HG02885 (cell line): ENCODE results near the gene MYH9.

Source experiments
- ATAC-seq: cut with Tn5 transposase; IDR thresholded peaks from one replicate; pipeline ENCODE4 v1.9.1; 2021; ENCODE audit warnings: mild to moderate bottlenecking; ENCODE audit not compliant: unreplicated experiment, poor library complexity

The MYH9 gene

GRCh38 chr22:36351921-36352802 is 35.6 kb downstream of the MYH9 start:
- no peak for ATAC-seq

GRCh38 chr22:36350751-36351594 is 36.8 kb downstream of the MYH9 start:
- ATAC-seq: no peak

DNA sequence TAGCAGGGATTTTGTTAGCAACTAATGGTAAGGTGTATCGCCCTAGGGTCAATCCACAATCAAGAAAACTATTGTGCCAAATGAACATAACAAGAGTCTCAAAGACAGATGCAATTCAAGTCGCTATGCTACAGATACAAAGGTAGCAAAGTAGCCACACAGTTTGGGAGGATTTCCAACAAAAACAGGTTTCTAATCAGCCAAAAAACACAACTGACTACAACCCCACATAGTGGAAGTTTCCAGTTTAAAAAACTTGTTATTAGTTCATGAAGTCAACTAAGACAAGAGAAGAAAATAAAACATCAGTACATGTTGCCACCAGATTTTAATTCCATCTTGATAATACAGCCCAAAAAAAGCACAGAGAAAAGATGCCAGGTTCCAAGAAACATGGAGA is 38.0 kb downstream of the MYH9 start:
- no peak for ATAC-seq

DNA sequence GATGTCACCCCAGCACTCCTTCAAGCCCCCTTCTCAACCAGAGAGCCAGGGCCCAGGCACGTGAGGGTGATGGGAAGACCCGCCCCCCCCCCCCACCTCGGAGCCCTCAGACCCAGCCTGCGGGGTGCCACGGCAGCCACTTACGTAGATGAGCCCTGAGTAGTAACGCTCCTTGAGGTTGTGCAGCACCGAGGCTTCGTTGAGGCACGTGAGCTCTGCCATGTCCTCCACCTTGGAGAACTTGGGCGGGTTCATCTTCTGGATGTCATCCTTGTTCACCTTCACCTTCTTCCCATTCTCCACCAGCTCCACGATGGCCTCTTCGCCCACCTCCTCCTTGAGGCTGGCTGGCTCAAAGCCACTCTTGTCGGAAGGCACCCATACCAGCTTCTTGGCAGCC is 39.0 kb downstream of the MYH9 start:
- ATAC-seq: no peak

DNA sequence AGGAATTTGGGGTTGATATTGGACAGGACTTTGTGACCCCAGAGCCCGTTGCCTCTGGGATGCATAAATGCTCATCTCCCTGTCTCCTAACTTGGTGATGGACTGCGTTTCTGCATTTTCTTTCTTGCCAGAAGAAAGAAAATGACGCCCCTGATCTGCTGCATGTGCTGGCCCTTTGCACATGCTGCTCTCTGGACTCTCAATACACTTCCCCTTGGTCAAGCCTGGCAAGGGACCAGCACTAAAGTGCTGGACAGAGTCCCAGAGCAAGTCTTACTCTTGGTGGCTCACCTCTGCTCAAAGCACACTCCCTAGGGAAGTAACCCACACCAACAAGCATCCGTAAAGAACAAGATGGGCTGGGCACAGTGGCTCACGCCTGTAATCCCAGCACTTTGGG is 40.7 kb downstream of the MYH9 start:
- ATAC-seq: no peak

DNA sequence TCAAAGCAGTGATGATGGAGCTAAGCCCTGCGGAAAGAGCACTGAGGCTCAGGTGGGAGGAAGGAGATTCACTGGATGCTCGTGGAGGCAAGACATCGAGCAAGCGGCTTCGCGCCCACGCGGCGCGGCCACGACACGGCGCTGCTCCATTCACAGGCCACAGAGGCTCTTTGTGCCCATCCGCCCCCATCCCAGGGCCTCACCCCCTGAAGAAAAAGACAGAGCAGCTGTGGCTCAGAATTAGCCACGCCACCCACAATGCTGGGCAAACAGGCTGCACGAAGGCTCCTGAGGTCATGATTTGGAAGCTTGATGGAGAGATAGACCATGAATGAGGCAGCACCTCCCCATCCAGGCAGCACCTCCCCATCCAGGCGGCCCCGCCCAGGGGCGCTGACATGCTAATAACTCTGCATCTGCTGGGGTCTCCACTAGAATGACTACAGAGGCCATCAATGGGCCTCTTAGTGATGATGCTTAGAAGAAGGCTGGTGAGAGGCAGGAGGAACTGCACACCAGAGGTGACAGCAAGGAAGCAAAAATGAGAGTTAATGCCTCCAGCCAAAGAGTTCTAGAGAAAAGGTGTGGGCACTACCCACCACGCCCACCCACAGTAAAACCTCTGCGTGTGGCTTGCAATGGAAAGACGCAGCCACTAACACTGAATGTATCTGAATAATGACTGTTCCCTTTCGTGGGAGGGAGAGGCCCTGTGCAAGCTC is 43.5 kb downstream of the MYH9 start:
- no peak for ATAC-seq

- ATAC-seq: no peak
Observed at GRCh38 chr22:36343720-36344105, 44.1 kb downstream of the MYH9 start.

GRCh38 chr22:36343070-36343719 is 44.6 kb downstream of the MYH9 start:
- no peak for ATAC-seq

DNA sequence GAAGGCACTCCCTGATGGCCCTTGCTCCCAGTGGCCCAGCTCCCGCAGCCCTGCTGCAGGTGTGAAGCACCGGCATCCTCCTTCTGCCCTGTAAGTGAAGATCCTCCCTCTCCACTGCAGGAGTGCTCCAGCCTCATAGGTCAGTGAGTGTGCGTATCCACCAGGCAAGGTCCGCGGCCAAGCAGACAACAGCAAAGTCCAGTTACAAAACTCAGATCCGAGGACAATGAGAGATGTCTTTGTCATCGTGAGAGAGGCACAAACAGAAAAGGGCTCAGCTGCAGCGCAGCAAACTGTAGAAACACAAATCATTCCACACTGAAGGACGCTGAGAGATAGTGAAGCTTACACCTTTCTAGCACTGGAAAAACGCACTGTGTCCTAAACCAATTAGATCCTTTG is 46.1 kb downstream of the MYH9 start:
- ATAC-seq: no peak

DNA sequence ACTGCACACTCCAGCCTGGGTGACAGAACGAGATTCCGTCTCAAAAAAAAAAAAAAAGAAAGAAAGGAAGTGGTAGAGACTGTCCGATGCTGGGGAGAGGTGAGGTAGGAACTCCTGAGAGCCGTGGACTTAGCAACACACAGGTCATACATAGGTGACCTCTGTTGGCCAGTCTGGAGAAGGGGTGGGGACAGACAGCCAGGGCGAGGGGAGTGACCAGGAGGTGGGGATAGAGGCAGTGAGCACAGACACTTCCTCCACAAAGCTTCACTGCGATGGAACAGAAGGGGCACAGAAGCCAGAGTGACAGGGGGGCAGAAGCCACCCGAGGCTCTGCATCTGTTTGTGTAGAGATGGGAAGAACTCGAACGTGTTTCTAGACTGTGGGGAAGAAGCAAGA is 47.1 kb downstream of the MYH9 start:
- no peak for ATAC-seq

DNA sequence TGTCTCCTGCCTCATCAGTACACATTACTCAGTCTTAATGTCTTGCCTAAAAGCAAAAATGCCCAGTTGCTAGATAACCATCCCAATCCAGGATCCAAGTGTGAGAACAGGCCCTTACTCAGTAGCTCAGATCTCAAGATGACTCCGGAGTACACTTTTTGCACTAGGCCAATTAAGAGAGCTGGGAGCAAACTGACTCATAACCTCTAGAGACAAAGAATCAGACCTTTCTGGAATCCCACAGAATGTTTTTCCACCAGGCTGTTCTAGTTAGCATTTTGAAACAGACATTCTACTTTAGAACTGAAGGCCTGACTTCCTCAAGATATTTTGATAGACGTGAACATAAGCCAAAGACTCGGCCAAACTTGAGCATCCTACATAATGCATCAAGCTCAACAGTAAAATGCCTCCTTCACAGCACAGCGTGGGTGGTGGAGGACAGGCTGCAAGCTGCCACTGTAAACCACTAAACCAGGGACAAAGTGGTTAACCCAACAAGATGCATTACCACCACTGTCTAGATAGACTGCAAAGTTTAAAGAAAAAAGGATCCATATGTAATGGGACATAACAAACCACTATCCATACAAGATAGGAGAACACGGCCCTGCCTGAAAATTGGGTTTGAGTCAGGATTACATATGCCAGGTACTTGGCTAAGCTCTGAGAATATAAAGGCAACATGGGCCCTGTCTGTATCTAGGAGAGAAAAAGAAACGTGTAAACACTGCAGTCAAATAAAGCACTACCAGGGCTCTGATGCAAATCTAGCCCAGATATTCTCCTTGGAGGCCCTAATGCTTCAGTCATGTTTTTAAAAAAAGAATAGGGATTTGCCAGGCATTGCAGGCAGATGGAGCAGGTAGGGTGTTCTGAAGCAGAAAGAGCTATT is 48.3 kb downstream of the MYH9 start:
- no peak for ATAC-seq

DNA sequence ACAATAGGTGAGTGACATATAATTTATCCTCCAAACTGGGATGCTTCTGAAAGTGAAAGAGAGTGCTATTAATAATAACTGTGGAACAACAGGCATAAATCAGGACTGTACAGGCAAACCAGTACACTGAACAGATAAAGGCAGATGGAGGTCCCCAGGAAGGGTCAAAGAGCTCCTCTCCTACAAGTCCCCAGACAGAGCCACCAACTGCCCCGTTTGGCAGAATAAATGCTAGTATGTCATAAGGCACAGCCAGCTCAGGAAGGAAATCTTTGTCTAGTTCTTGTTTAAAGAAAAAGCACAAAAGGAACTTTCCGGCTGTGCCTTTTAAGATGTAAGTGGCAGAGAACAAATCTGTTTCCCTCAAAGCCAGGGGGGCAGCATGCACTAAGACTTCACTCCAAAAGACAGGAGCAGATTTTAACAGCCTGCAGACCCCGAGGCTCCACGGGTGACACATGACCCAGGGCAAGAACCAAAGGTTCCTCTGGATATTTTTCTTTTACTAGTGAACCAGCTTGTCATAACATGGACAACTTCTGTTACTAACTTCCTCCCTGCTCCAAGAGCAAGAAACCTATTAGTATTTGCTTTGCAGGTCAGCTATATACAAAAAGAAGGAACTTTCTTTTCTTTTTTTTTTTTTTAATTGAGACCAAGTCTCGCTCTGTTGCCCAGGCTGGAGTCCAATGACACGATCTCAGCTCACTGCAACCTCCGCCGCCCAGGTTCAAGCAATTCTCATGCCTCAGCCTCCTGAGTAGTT is 50.2 kb downstream of the MYH9 start:
- no peak for ATAC-seq

DNA sequence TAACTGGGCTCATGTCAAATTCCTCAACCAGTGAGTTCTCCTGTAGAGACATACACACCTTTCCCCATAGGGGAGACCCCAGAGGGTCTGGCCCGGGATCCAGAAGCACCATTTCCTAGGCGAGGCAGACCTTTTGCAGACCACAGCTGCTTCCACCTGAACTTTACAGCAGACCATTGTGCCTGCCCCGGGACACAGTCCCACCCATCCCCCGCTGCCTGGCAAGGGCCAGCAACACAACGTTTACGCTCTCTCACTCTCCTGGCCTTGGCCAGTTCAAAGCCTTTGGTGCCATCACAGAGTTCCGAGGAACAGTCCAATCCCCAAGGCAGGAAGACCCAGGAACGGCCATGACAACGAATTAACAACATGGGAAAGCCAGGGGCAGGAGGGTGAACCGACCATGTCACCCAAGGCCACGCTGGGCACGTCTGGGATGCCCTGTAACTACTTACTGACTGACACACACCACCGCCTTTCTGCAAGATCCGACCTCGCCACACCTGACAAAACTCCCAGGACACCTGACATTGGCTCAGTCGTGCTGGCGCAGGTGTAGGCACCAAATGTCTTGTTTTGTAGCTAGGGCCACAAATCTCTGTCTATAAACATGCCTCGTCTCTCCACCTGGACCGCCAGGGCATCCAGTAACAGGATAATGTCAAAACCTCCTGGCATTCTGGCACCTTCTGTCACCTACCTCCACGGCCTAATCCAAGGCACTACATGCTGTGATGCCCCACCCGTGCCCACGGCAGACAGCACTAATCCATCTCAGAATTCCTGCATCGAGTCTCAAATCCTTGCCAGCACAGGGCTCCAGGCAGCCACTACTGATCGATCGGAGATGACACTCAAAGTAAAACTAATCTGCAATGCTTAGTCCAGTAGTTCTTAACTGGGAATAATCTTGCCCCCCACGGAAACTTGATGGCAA is 51.3 kb downstream of the MYH9 start:
- no peak for ATAC-seq

- no peak for ATAC-seq
Observed at GRCh38 chr22:36335621-36336020, 52.1 kb downstream of the MYH9 start.

GRCh38 chr22:36334821-36335603 is 52.8 kb downstream of the MYH9 start:
- no peak for ATAC-seq

DNA sequence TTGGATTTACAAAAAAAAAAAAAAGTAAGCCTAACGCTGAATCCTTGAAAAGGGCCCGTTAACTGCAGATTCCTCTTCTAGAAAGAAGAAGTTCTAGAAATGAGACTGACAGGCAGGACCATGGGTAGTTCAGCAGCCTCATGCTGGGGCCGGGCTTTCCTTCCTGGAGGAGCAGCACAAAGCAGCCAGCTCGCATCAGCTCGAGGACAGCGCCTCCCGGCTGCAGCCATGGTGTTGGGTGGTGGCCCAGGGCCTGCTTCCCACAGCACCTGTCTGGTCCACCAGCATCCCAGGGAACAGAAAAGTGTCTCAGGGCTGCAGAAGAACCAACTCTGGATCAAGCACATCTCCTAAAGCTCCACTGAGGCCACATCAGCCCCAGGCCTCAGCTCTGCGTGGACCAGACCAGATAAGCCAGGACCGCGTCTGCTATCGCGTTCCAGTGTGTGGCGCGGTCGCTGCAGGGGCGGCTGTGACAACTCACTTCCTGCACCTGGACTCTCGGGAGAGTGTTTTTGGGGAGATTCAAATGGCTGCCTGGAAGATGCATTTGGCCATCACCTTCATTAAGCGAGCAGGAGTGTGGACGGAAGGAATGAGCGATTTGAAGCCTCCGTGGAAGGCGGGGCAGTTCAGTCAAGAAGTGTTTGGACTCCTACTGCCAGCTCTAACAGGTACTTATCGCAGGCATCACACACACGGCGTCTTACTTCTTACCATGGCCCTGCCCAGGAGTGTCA is 53.5 kb downstream of the MYH9 start:
- no peak for ATAC-seq
